Glomerular visceral epithelial cell (primary cell): ENCODE measurements around the gene INPP4A.
A peak's percentile ranks its signal among the peaks of the same experiment; 100 is the strongest.

Experiments used
- DNase-seq: peaks from one replicate; pipeline ENCODE4 v3.0.0-alpha.2; 2016; ENCODE audit errors: extremely low spot score

Gene INPP4A

GRCh38 chr2:98561902-98562695 is 117.4 kb downstream of the INPP4A start:
- DNase-seq, result no peak

GRCh38 chr2:98563394-98563793 is 118.7 kb downstream of the INPP4A start:
- DNase-seq, result no peak

DNA sequence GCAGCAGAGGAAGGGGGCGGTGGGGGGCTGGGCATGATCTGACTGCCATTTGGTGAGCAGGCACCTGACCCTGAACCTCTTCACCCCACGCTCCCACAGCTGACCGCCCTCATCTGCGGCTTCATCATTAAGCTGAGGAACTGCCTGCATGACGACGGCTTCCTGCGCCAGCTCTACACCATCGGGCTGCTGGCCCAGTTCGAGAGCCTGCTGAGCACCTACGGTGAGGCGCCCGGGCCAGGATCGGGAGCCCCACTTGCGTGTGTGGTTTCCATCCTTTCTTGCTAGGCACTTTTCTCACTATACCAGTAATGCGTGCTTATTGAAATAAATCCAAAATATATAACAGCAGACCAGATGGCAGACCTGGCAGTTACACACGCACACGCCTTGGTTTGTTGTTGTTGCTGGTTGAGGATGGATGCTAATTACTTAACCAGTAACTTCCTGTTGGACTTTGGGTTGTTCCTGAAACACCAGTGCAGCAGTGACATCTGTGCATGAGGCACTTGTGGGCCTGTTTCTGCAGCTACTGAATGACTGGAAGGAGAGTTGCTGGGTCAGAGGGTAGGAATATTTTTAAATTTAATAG is 120.0 kb downstream of the INPP4A start:
- DNase-seq, result no peak

DNA sequence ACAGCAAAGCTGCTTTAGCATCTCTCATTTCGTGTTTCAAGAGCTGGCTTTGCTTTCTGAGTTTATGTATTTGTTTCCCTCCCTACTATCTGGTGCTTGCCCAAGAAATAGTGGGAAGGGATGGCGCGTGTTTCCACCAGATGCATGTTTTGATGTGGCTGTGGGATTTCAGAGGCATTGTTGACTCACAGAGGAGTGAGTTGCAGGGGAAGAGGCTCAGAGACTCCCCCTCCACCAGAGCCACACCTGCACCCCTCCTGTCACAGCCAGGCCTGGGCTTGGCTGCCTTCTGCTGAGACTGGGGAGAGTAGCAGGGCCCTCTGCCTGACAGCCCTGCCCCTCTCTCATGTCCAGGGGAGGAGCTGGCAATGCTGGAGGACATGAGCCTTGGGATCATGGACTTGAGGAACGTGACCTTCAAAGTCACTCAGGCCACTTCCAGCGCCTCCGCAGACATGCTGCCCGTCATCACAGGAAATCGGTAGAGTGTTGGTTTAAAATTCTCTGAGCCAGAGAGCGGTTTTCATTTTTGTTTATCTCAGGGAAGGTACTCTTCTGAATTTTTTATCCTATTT is 120.7 kb downstream of the INPP4A start:
- no peak for DNase-seq

- no peak for DNase-seq
These were observed 121.3 kb downstream of the INPP4A start for GRCh38 chr2:98565941-98566340.

GRCh38 chr2:98568161-98568956 is 123.7 kb downstream of the INPP4A start:
- DNase-seq, result no peak

DNA sequence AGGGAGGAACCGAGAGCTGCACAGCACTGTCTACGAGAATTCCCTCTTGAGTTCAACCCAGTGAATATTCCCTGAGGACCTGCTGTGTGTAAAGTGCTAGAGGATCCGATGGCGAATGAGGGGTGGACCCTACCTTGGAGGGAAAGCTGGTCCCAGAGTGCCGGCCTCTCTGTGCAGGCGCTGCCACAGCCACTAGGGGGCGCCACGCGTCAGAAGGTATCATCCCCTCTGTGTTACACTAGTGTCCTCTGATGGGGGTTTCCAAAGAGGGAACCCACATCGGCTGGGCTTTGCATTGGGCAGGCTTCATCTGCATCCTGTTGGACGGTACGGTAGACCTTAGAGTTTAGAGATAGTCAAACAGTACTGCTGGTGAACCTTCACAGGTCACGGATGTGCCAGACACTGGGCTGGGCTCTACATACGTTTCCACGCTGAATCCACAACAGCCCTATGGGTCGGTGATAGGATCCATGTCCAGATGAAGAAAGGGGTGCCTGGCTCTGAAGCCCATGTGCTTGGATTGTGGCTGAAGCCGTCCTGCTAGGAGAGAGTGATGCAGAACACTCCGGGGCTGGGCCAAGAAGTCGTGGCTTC is 124.6 kb downstream of the INPP4A start:
- DNase-seq, result peak; percentile 25

DNA sequence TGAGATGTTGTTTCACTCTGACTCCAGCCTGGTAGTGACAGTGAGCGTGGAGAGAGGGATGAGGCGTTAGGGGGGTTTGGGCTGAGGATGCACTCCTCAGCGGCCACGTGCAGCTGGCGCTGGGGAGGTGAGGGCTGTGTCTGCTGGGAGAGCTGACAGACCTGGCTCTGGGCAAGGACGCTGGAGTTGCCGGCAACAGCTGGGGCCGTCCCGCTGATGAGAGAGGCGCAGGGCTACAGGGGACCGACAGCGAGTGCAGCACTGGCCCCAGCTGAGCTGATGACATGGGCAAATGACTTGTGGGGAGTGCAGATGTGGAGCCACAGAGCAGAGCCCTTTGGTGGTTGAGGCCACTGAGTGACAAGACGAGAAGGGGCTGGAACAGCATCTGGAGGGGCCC is 125.3 kb downstream of the INPP4A start:
- no peak for DNase-seq

- no peak for DNase-seq
These were observed 125.7 kb downstream of the INPP4A start for GRCh38 chr2:98570356-98570755.

- DNase-seq, result no peak
These were observed 126.6 kb downstream of the INPP4A start for GRCh38 chr2:98571121-98571701.

DNA sequence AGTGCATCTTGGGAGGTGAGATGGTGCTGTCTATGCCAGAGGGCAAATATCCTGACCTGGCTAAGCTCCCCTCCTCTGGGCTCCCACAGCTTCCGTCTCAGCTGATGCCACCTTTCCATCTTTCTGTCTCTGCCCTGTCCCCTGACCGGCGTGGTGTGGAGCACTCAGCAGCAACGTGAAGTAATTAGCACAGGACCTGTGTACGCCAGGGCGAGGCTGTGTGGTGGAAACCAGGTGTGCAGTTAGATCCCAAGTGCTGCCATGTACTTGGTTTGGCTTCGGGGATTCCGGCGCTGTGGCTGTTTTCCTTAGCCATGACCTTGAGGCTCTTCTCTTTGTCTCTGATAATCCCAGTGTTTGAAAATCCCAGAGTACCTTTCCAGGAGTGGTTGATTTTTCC is 127.1 kb downstream of the INPP4A start:
- DNase-seq, result no peak

DNA sequence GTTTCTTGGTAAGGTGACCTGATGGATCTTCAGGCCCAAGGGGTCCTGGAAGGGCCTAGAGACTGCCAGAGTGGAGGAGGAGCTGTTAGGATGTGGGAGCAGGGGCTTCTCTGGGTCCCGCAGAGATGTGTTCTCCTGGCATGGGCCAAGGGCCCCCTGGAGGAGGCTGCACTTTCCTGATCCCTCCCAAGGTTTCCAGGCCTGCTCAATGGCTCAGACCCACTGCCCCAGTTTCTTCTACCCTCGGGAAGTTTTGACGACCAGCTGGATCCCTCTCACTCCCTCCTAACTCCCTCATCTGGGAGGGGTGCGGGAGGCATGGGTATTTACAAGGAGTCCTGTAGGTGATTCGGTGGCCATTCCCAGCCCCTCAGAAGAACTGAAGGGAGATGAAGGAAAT is 127.6 kb downstream of the INPP4A start:
- DNase-seq, result no peak

DNA sequence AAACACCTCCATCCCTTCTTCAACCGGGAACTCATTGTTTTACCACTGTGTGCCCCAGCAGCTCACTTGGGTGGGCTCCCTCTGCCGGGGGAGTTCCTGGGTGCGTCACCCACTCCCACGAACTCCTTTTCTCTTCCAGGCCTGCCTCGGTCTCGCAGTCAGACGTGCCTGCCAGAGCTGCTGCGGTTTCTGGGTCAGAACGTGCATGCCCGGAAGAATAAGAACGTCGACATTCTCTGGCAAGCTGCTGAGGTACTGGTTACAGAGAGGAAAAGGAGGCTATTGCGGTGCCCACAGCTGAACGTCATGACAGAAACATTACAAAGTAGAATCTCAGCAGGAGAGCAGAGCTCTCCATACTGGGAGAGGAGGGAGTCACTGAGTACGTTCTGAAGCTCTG is 128.0 kb downstream of the INPP4A start:
- no peak for DNase-seq

DNA sequence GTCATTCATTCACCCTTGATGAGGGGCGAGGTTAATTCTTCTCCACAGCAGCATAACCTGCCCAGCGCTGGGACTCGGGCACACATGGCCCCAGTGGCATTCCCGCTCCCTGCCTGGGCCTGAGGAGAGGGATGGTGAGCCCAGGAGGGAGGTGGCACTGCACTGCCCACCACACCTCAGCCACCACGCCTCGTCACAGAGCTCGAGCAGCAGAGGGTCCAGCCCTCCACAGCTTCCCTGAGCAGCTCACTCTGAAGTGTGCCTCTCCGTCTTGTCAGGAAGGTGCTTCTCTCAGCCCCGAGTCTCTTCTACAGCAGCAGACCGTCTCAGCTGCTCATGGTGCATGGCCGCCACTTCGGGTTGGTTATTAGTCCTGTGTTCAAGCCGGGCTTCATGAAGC is 128.8 kb downstream of the INPP4A start:
- DNase-seq, result no peak

DNA sequence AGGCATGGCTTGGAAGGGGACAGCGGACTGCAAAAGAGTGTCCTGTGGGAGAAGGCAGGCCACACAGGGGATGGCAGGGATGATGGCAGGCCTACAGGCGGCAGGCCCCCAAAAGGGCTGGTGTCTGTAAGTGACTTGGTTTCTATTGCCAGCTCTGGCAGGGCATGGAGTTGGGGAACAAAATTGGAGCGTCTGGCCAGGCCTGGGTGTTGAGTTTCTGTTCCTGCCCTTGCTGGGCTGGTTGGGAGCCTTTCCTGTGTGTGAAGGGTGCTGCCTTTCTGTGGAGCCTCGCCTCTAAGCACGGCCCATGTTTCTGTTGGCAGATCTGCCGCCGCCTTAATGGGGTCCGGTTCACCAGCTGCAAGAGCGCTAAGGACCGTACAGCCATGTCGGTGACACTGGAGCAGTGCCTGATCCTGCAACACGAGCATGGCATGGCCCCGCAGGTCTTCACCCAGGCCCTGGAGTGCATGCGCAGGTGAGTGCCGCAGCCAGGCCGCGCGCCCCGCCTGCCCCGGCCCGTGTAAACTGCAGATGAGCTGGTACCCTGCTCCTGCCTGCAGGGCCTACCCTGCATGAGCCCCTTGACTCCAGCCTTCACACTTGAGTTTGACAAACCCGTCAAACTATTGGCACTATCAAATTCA is 132.1 kb downstream of the INPP4A start:
- DNase-seq, result no peak

DNA sequence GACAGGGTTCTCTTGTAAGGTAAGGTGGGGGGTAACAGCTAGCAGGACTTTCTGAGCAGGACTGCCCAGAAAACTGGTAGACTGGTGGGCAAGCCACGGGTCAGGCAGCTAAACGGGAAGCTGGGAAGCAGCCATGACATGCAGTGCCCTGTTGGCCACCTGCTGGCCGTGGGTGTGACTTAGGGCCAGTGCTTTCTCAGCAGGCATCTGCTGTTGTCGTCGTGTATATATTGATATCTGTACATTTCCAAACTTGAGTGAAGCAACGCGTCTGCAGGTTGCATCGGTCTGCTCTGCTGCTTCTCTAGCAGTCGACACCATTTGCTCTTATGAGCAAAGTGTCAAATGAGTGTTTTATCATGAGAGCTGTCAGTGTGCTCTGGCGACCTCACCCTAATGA is 132.7 kb downstream of the INPP4A start:
- DNase-seq, result no peak

- no peak for DNase-seq
These were observed 133.6 kb downstream of the INPP4A start for GRCh38 chr2:98578231-98578630.

DNA sequence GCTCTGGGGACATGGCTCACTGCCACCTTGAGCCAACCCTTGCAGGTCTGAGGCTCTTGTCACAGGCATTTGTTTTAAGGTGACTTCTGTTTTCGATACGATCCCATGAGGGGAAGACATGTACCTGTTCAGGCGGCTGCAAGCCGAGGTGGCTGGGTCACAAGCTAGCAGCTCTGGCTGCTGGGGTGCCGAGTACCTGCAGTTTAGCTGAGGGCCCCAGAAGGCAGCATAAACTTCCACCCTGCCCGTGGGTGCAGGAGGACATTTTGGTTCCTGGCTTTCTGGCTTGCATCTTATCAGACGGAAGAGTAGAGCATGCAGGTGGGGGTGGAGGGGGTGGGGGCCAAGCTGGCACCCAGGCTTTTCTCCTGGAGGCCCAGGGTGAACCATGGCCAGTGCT is 135.3 kb downstream of the INPP4A start:
- no peak for DNase-seq

GRCh38 chr2:98580656-98581284 is 136.1 kb downstream of the INPP4A start:
- DNase-seq, result no peak

DNA sequence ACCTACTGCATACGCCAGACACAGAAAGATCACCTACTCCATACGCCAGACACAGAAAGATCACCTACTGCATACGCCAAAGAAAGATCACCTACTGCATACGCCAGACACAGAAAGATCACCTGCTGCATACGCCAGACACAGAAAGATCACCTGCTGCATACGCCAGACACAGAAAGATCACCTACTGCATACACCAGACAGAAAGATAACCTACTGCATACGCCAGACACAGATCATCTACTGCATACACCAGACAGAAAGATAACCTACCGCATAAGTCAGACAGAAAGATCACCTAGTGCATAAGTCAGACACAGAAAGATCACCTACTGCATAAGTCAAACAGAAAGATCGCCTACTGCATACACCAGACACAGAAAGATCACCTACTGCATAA is 137.9 kb downstream of the INPP4A start:
- DNase-seq, result no peak

- DNase-seq, result no peak
These were observed 138.6 kb downstream of the INPP4A start for GRCh38 chr2:98583276-98583675.
